HG02884 (cell line): ENCODE measurements around the gene ZNF182.
"Not testable (repeated sequence)": the region's sequence is repeated elsewhere in the genome, so short reads cannot be mapped to it uniquely, and the experiment has no call there.

ENCODE experiments used
- ATAC-seq: cut with Tn5 transposase; IDR thresholded peaks from one replicate; pipeline ENCODE4 v1.9.1; 2021; ENCODE audit warnings: mild to moderate bottlenecking, moderate library complexity; ENCODE audit not compliant: unreplicated experiment

The ZNF182 gene

GRCh38 chrX:48002319-48002718 lies 1.5 kb downstream of the ZNF182 start:
- ATAC-seq = no peak

GRCh38 chrX:48001260-48001659 lies 2.5 kb downstream of the ZNF182 start:
- no peak for ATAC-seq

GRCh38 chrX:47992669-47993068 lies 11.1 kb downstream of the ZNF182 start:
- ATAC-seq = no peak

GRCh38 chrX:47992095-47992380 lies 11.8 kb downstream of the ZNF182 start:
- no peak for ATAC-seq

GRCh38 chrX:47991263-47992094 lies 12.3 kb downstream of the ZNF182 start:
- no peak for ATAC-seq

GRCh38 chrX:47976254-47977151 lies 27.3 kb downstream of the ZNF182 start:
- no peak for ATAC-seq

- no peak for ATAC-seq
Measured at GRCh38 chrX:47973235-47973634, 30.6 kb downstream of the ZNF182 start.

GRCh38 chrX:47965526-47965925 lies 38.3 kb downstream of the ZNF182 start:
- ATAC-seq = not testable (repeated sequence)

- not testable (repeated sequence) for ATAC-seq
Measured at GRCh38 chrX:47961830-47962229, 42.0 kb downstream of the ZNF182 start.

GRCh38 chrX:47960406-47960805 lies 43.4 kb downstream of the ZNF182 start:
- ATAC-seq = no peak

GRCh38 chrX:47958761-47959342 lies 44.9 kb downstream of the ZNF182 start:
- no peak for ATAC-seq

GRCh38 chrX:47958206-47958605 lies 45.6 kb downstream of the ZNF182 start:
- ATAC-seq = not testable (repeated sequence)

GRCh38 chrX:47956016-47956415 lies 47.8 kb downstream of the ZNF182 start:
- ATAC-seq = no peak

- ATAC-seq = not testable (repeated sequence)
Measured at GRCh38 chrX:47955295-47955694, 48.5 kb downstream of the ZNF182 start.

- ATAC-seq = no peak
Measured at GRCh38 chrX:47941423-47941822, 62.4 kb downstream of the ZNF182 start.

- ATAC-seq = no peak
Measured at GRCh38 chrX:47940448-47940847, 63.3 kb downstream of the ZNF182 start.

GRCh38 chrX:47936940-47937317 lies 66.9 kb downstream of the ZNF182 start:
- ATAC-seq = no peak

GRCh38 chrX:47936224-47936939 lies 67.4 kb downstream of the ZNF182 start:
- ATAC-seq = no peak

- no peak for ATAC-seq
Measured at GRCh38 chrX:47933946-47934345, 69.8 kb downstream of the ZNF182 start.

- not testable (repeated sequence) for ATAC-seq
Measured at GRCh38 chrX:47931970-47932369, 71.8 kb downstream of the ZNF182 start.

- no peak for ATAC-seq
Measured at GRCh38 chrX:47927212-47927611, 76.6 kb downstream of the ZNF182 start.
